Stomach (tissue), 9 donors: ENCODE results near the gene PCDH9. TPM values are rescaled to one million over a fixed set of nuclear protein-coding genes. Genes with fewer than 3 reads are reported as not detected.

Experiments used
- DNase-seq, 2 donors: peaks; one replicate each; pipeline versions ENCODE4 v3.0.0 to v3.0.0-alpha.2; 2013 to 2019
- H3K27ac ChIP-seq, 5 donors: fragments of 200-600 bp in 4 of 5; sonication (generic) in 4 of 5; one replicate each; pipeline ENCODE4 v1.5.1; 2013 to 2019; ENCODE audit warnings: mild to moderate bottlenecking in 1 of 5, moderate library complexity in 1 of 5
- H3K27me3 ChIP-seq, 3 donors: fragments of 200-600 bp; sonication (generic); one replicate each; pipeline ENCODE4 v1.5.1; 2017 to 2019; ENCODE audit warnings: mixed run types in 1 of 3
- H3K36me3 ChIP-seq, 4 donors: fragments of 200-600 bp; sonication (generic); 1 replicate in 3 of 4; 2 replicates in 1 of 4; pipeline ENCODE4 v1.5.1; 2016 to 2019
- H3K4me1 ChIP-seq, 4 donors: fragments of 200-600 bp; sonication (generic); one replicate each; pipeline ENCODE4 v1.5.1; 2016 to 2019
- H3K4me3 ChIP-seq, 4 donors: fragments of 200-600 bp; sonication (generic) in 3 of 4; one replicate each; pipeline ENCODE4 v1.5.1; 2016 to 2019; ENCODE audit warnings: mild to moderate bottlenecking in 1 of 4
- H3K9me3 ChIP-seq, 4 donors: fragments of 200-600 bp; sonication (generic); one replicate each; pipeline ENCODE4 v1.5.1; 2016 to 2019
- CTCF ChIP-seq, 7 experiments: fragments of 450-650 bp in 4 of 7; fragments of 200-600 bp in 3 of 7; sonication (generic) in 3 of 7; IDR thresholded peaks; one replicate each; pipeline ENCODE4 v1.5.1; 2016 to 2019; ENCODE audit warnings: antibody characterized with exemption in 7 of 7, control low read depth in 2 of 7, mild to moderate bottlenecking in 1 of 7
- EP300 ChIP-seq: sonication (generic); formaldehyde crosslinking; IDR thresholded peaks from one replicate; pipeline ENCODE4 v1.6.1; 2017; ENCODE audit warnings: antibody characterized with exemption
- POLR2A ChIP-seq, 4 donors: fragments of 450-650 bp; IDR thresholded peaks; one replicate each; pipeline ENCODE4 v1.6.1; 2016; ENCODE audit warnings: antibody characterized with exemption in 4 of 4, control low read depth in 2 of 4, mild to moderate bottlenecking in 1 of 4, moderate library complexity in 1 of 4
- POLR2AphosphoS5 ChIP-seq, 3 donors: sonication (generic); formaldehyde crosslinking; IDR thresholded peaks; one replicate each; pipeline ENCODE4 v1.6.1; 2016; ENCODE audit warnings: antibody characterized with exemption in 3 of 3
- WGBS, 5 donors: extraction: QIAGEN DNeasy Blood & Tissue Kit in 3 of 5; methylation state at CpG; one replicate each; pipeline versions ENCODE4 v1.1.5 to v1.1.7; 2013 to 2018; 5-methylcytosine and 5-hydroxymethylcytosine counted together
- intact Hi-C: fragments of 100-400 bp; cut with DNase I; formaldehyde crosslinking; loops from one replicate; pipeline ENCODE4 v1.15.1; 2023; ENCODE audit warnings: low total_unique reads
- polyA plus RNA-seq, 3 donors: library from polyadenylated mRNA; stranded (reverse); fragments of 200-250 nt; gene quantifications; one replicate each; pipeline ENCODE4 v1.2.3, GENCODE V29; 2013
- total RNA-seq, 5 donors: library from RNA; depleted of rRNA; stranded (reverse); fragments of >200 nt; gene quantifications; one replicate each; pipeline versions ENCODE4 v1.1.0 to v1.2.3, GENCODE V29; 2014 to 2016
- donor health status: healthy with polysubstance abuse.
- donor health status: Bipolar disorder and iron deficiency.
- donor health status: healthy.

The PCDH9 gene
- total and polyA plus RNA-seq, 8 donors: 0.40 to 36.2 (median 3.7) TPM

- Histone ChIP-seq H3K9me3 (no peaks in the 10 kb centered on the region), H3K27ac (no peak overlapping the region), H3K4me3 (no peak overlapping the region), H3K36me3 (no peaks in the 10 kb centered on the region), H3K4me1 (peaks cover 0 to 4% (median 0%) of the 10 kb centered on the region in 4 donors), H3K27me3 (no peaks in the 10 kb centered on the region)
- no peak for TF ChIP-seq CTCF (IDR thresholded peaks at IDR 0.05)
- no peak for TF ChIP-seq POLR2A (IDR thresholded peaks at IDR 0.05)
- TF ChIP-seq POLR2AphosphoS5 (IDR thresholded peaks at IDR 0.05): no peak
- no peak for TF ChIP-seq EP300
- WGBS, 5 donors: 64 to 87% (median 74%) methylated on average over 6 of the region's 6 CpGs
- DNase-seq: no peak
- intact Hi-C loops: no loop called here
These were observed 109.1 kb downstream of the PCDH9 start for GRCh38 chr13:67120872-67121531.

GRCh38 chr13:67119481-67119894, 110.6 kb downstream of the PCDH9 start:
- Histone ChIP-seq H3K27ac (no peak overlapping the region), H3K4me3 (no peak overlapping the region), H3K36me3 (no peaks in the 10 kb centered on the region), H3K9me3 (no peaks in the 10 kb centered on the region), H3K4me1 (peaks cover 0 to 4% (median 0%) of the 10 kb centered on the region in 4 donors), H3K27me3 (no peaks in the 10 kb centered on the region)
- no peak for TF ChIP-seq CTCF (IDR thresholded peaks at IDR 0.05)
- TF ChIP-seq POLR2A (IDR thresholded peaks at IDR 0.05): no peak
- no peak for TF ChIP-seq EP300
- TF ChIP-seq POLR2AphosphoS5 (IDR thresholded peaks at IDR 0.05): no peak
- WGBS, 5 donors: 32 to 71% (median 56%) methylated on average over 1 of the region's 1 CpG
- no peak for DNase-seq
- intact Hi-C loops: no loop called here

- Histone ChIP-seq H3K36me3 (no peaks in the 10 kb centered on the region), H3K9me3 (no peaks in the 10 kb centered on the region), H3K27me3 (no peaks in the 10 kb centered on the region), H3K4me1 (peaks cover 0 to 2% (median 0%) of the 10 kb centered on the region in 4 donors), H3K27ac (no peak overlapping the region), H3K4me3 (no peak overlapping the region)
- TF ChIP-seq EP300 (no peak), CTCF (IDR thresholded peaks at IDR 0.05) (no peak), POLR2A (IDR thresholded peaks at IDR 0.05) (no peak), POLR2AphosphoS5 (IDR thresholded peaks at IDR 0.05) (no peak)
- intact Hi-C loops: no loop called here
- 82 to 94% (median 88%) methylated on average over 1 of the region's 1 CpG for WGBS, 5 donors
- DNase-seq: no peak
These were observed 111.9 kb downstream of the PCDH9 start for GRCh38 chr13:67118277-67118676.

GRCh38 chr13:67117010-67117550, 113.1 kb downstream of the PCDH9 start:
- H3K36me3 ChIP-seq: no peaks in the 10 kb centered on the region
- TF ChIP-seq POLR2AphosphoS5 (IDR thresholded peaks at IDR 0.05): no peak
- no peak overlapping the region for H3K27ac ChIP-seq
- no peak overlapping the region for H3K4me3 ChIP-seq
- intact Hi-C loops: no loop called here
- no peaks in the 10 kb centered on the region for H3K9me3 ChIP-seq
- H3K4me1 ChIP-seq: no peaks in the 10 kb centered on the region
- H3K27me3 ChIP-seq: no peaks in the 10 kb centered on the region
- 63 to 84% (median 79%) methylated on average over 3 of the region's 3 CpGs for WGBS, 5 donors
- DNase-seq: peak in 1 of 2 donors; percentile 30

- H3K27me3 ChIP-seq: no peaks in the 10 kb centered on the region
- no peaks in the 10 kb centered on the region for H3K4me1 ChIP-seq
- 88 to 100% (median 95%) methylated on average over 1 to 2 of the region's 2 CpGs for WGBS, 5 donors
- no peak for TF ChIP-seq EP300
- no peak for TF ChIP-seq CTCF (IDR thresholded peaks at IDR 0.05)
- TF ChIP-seq POLR2A (IDR thresholded peaks at IDR 0.05): no peak
- no peak for TF ChIP-seq POLR2AphosphoS5 (IDR thresholded peaks at IDR 0.05)
- H3K27ac ChIP-seq: no peak overlapping the region
- DNase-seq: no peak
- H3K4me3 ChIP-seq: no peak overlapping the region
- H3K9me3 ChIP-seq: peaks cover 0 to 14% (median 5%) of the 10 kb centered on the region in 4 donors
- intact Hi-C loops: no loop called here
- no peaks in the 10 kb centered on the region for H3K36me3 ChIP-seq
These were observed 122.2 kb downstream of the PCDH9 start for GRCh38 chr13:67107979-67108378.
